Transverse colon (tissue), 4 donors: ENCODE measurements around the gene GKN1. TPM values are rescaled to one million over a fixed set of nuclear protein-coding genes. Genes with fewer than 3 reads are reported as not detected.

Experiments used
- DNase-seq: peaks from one replicate; pipeline ENCODE4 v3.0.0-alpha.2; 2019
- H3K27ac ChIP-seq, 4 donors: fragments of 200-600 bp; sonication (generic); 2 replicates each; pipeline ENCODE4 v1.5.1; 2016 to 2018; ENCODE audit warnings: inconsistent platforms in 4 of 4
- H3K27me3 ChIP-seq: fragments of 200-600 bp; sonication (generic); 2 replicates; pipeline ENCODE4 v1.5.1; 2017; ENCODE audit warnings: inconsistent platforms
- H3K36me3 ChIP-seq, 4 donors: fragments of 200-600 bp; sonication (generic); 2 replicates each; pipeline ENCODE4 v1.5.1; 2017 to 2019; ENCODE audit warnings: inconsistent platforms in 4 of 4
- H3K4me1 ChIP-seq, 4 donors: fragments of 200-600 bp; sonication (generic); 2 replicates each; pipeline ENCODE4 v1.5.1; 2017 to 2020; ENCODE audit warnings: inconsistent platforms in 4 of 4
- H3K4me3 ChIP-seq, 4 donors: fragments of 200-600 bp; sonication (generic); 1 replicate in 1 of 4; 2 replicates in 3 of 4; pipeline versions ENCODE4 v1.5.1 to v1.6.1; 2017 to 2019; ENCODE audit warnings: inconsistent platforms in 4 of 4
- H3K9me3 ChIP-seq, 2 donors: fragments of 200-600 bp; sonication (generic); 2 replicates each; pipeline ENCODE4 v1.5.1; 2017 to 2019; ENCODE audit warnings: inconsistent platforms in 2 of 2
- EP300 ChIP-seq: sonication (generic); formaldehyde crosslinking; IDR thresholded peaks from one replicate; pipeline ENCODE4 v1.6.1; 2017; ENCODE audit warnings: antibody characterized with exemption, low read depth
- POLR2A ChIP-seq: fragments of 450-650 bp; IDR thresholded peaks from one replicate; pipeline ENCODE4 v1.6.1; 2016; ENCODE audit warnings: antibody characterized with exemption, mild to moderate bottlenecking, moderate library complexity
- POLR2AphosphoS5 ChIP-seq, 3 donors: sonication (generic); formaldehyde crosslinking; IDR thresholded peaks; one replicate each; pipeline ENCODE4 v1.6.1; 2016; ENCODE audit warnings: antibody characterized with exemption in 3 of 3
- WGBS, 2 donors: methylation state at CpG; one replicate each; pipeline ENCODE4 v1.1.5; 2018; ENCODE audit warnings: low coverage in 1 of 2; 5-methylcytosine and 5-hydroxymethylcytosine counted together
- in situ Hi-C, 4 donors: fragments of 200-750 bp; cut with MboI; loops; one replicate each; pipeline versions ENCODE4 v1.15.0 to v1.15.1; 2017; ENCODE audit warnings: low sequenced_read_pairs in 3 of 4, low pct_ligation_motif_present in 1 of 4, low pct_unique_long_range_greater_than_20kb in 1 of 4
- intact Hi-C: fragments of 100-400 bp; cut with DNase I; formaldehyde crosslinking; loops from one replicate; pipeline ENCODE4 v1.15.1; 2023; ENCODE audit warnings: low total_unique reads
- total RNA-seq, 4 donors: library from RNA; depleted of rRNA; stranded (reverse); fragments of >200 nt; gene quantifications; one replicate each; pipeline ENCODE4 v1.1.0, GENCODE V29; 2016
- TF ChIP-seq, protein P1 (sequence below), 5 experiments: fragments of 200-600 bp in 3 of 5; fragments of 450-650 bp in 2 of 5; sonication (generic) in 3 of 5; IDR thresholded peaks; 1 replicate in 2 of 5; 2 replicates in 3 of 5; pipeline ENCODE4 v1.5.1; 2016 to 2017; ENCODE audit warnings: antibody characterized with exemption in 5 of 5, inconsistent platforms in 3 of 5, mild to moderate bottlenecking in 2 of 5, moderate library complexity in 1 of 5

Gene GKN1
- total RNA-seq, 4 donors from 2014 or later: not detected

DNA sequence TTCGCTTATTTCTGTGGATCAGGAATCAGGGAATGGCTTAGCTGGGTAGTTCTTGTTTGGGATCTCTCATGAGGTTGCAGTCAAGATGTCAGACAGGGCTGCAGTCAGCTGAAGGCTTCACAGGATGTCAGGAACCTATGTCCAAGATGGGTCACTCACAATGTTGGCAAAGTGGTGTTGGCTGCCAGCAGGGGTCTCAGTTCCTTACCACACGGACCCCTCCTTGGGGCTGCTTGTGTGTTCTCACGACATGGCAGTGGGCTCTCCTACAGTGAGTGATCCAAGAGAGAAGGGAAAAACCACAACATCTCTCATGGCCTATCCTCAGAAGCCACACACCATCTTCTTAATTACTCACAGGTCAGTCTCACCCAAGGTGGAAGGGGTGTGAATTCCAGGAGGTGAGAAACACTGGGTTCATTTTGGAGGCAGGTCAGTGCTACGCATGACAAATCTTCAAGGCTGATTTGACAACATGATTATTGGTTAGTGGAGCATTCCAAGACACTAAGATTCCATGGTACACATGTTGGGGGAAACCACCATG lies 37.2 kb downstream of the GKN1 start:
- WGBS, 2 donors: 61 to 89% methylated on average over 1 to 4 of the region's 4 CpGs
- in situ Hi-C loops (loop anchor here in 2 of 4 donors (10.0 kb wide), 1 partner anchor 293 kb away; no protein-coding TSS in a partner anchor), intact Hi-C loops (loop anchor here (1.0 to 2.0 kb wide), 2 partner anchors 77 to 297 kb away; no protein-coding TSS in a partner anchor)

DNA sequence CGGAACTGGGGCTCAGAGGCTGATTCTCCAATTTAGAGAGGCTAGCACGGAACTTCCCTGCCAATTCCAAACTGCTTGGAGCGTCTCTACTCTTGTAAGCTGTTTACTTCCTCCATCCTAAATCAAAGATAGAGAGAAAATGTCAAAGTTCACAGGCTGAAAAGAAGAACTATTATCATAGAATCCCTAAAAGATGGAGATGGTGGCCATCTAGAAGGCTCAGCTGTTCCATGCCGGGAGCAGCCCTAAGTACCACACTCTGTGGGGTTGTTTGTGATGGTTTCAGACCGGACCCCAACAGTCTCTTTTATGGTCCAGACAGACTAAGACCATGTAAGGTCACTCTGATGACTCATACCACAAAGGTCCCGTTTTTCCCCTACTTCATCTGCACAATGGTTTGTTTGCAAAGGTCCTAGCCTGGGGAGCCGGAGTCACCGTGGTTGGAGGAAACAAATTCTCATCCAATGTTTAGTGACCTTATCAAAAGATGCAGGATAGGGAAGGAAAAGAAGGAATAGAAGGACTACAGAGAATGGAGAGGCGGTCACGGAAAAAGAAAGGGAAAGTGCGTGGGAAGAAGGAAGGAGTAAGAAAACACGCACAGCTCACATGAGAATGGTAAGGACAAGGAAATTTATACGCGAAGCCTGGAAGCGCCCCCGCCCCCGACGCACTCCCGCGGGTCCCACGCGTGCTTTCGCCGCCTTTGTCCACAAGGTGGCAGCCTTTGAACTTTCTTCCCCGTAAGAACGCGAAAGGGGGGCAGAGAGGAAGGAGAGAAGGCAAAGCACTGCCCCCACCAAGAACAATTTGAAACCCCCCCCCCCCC lies 38.1 kb downstream of the GKN1 start:
- intact Hi-C loops (loop anchor here (1.0 kb wide), 1 partner anchor 296 kb away; no protein-coding TSS in a partner anchor), in situ Hi-C loops (loop anchor here in 2 of 4 donors (10.0 kb wide), 1 partner anchor 292 kb away; no protein-coding TSS in a partner anchor)
- H3K4me1 ChIP-seq: peaks cover 0 to 43% (median 14%) of the 10 kb centered on the region in 4 donors
- TF ChIP-seq, protein P1, sequence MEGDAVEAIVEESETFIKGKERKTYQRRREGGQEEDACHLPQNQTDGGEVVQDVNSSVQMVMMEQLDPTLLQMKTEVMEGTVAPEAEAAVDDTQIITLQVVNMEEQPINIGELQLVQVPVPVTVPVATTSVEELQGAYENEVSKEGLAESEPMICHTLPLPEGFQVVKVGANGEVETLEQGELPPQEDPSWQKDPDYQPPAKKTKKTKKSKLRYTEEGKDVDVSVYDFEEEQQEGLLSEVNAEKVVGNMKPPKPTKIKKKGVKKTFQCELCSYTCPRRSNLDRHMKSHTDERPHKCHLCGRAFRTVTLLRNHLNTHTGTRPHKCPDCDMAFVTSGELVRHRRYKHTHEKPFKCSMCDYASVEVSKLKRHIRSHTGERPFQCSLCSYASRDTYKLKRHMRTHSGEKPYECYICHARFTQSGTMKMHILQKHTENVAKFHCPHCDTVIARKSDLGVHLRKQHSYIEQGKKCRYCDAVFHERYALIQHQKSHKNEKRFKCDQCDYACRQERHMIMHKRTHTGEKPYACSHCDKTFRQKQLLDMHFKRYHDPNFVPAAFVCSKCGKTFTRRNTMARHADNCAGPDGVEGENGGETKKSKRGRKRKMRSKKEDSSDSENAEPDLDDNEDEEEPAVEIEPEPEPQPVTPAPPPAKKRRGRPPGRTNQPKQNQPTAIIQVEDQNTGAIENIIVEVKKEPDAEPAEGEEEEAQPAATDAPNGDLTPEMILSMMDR (IDR thresholded peaks at IDR 0.05): peak; percentile 66 to 83 (median 74)
- TF ChIP-seq POLR2AphosphoS5 (IDR thresholded peaks at IDR 0.05): no peak
- H3K36me3 ChIP-seq: no peaks in the 10 kb centered on the region
- peaks cover 45% of the 10 kb centered on the region for H3K27me3 ChIP-seq
- peak overlapping the region; percentile 81 to 88 (median 86) for H3K27ac ChIP-seq
- H3K9me3 ChIP-seq: no peaks in the 10 kb centered on the region
- DNase-seq: peak; percentile 53
- WGBS, 2 donors: 11 to 14% methylated on average over 11 to 27 of the region's 27 CpGs
- peak overlapping the region; percentile 44 to 80 (median 57) for H3K4me3 ChIP-seq

More for the DNA sequence above, 37.2 kb downstream of the GKN1 start:
- Histone ChIP-seq H3K9me3 (no peaks in the 10 kb centered on the region), H3K27me3 (peaks cover 40% of the 10 kb centered on the region), H3K4me3 (no peak overlapping the region), H3K36me3 (no peaks in the 10 kb centered on the region), H3K4me1 (peaks cover 0 to 36% (median 11%) of the 10 kb centered on the region in 4 donors), H3K27ac (peak overlapping the region in 1 of 4 donors; percentile 88)
- TF ChIP-seq POLR2AphosphoS5 (IDR thresholded peaks at IDR 0.05): no peak
- no peak for DNase-seq

DNA sequence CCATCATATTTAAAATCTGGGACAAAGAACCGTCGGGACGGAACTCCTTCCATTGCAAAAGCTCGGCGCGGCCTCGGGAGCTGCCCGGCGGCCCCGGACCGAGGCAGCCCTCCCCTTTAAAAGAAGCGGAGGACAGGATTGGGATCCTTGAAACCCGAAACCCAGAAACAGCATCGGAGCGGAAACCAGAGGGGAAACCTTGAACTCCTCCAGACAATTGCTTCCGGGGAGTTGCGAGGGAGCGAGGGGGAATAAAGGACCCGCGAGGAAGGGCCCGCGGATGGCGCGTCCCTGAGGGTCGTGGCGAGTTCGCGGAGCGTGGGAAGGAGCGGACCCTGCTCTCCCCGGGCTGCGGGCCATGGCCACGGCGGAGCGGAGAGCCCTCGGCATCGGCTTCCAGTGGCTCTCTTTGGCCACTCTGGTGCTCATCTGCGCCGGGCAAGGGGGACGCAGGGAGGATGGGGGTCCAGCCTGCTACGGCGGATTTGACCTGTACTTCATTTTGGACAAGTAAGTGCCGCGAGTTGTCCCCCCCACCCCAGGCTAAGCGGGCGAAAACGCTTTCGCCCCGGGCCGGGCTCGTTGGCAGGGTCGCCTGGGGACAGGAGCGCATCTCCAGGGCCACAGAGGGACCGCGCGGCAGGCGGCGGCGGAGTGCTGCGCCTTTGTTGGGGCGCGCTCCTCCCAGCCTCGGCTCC lies 38.9 kb downstream of the GKN1 start, which contains the start of gene ANTXR1:
TSS of gene ANTXR1 (plus strand) at position 38 of the 698 bp plus-strand sequence. CDS start at position 359, 321 bp downstream.
- peak within 1 kb of the TSS; percentile 44 to 80 (median 57) for H3K4me3 ChIP-seq
- DNase-seq: peak; percentile 31
- H3K9me3 ChIP-seq: no peaks in the 10 kb centered on the region
- H3K27ac ChIP-seq: peak within 1 kb of the TSS; percentile 81 to 88 (median 86)
- 3% methylated on average over 61 of the region's 63 CpGs; no CpG with 5 or more reads in 1 of the 2 donors for WGBS, 2 donors
- H3K27me3 ChIP-seq: peaks cover 45% of the 10 kb centered on the region
- peaks cover 0 to 45% (median 14%) of the 10 kb centered on the region in 4 donors for H3K4me1 ChIP-seq
- in situ Hi-C loops (loop anchor here in 2 of 4 donors (10.0 kb wide), 1 partner anchor 292 kb away; no protein-coding TSS in a partner anchor), intact Hi-C loops (no loop called here)
- TF ChIP-seq POLR2AphosphoS5 (IDR thresholded peaks at IDR 0.05) (peak; percentile 6 to 56 (median 30)), EP300 (no peak), POLR2A (peak; percentile 32)
- TF ChIP-seq, protein P1 (IDR thresholded peaks at IDR 0.05): peak in 1 of 5 experiments; percentile 35
- H3K36me3 ChIP-seq: no peaks in the 10 kb centered on the region

DNA sequence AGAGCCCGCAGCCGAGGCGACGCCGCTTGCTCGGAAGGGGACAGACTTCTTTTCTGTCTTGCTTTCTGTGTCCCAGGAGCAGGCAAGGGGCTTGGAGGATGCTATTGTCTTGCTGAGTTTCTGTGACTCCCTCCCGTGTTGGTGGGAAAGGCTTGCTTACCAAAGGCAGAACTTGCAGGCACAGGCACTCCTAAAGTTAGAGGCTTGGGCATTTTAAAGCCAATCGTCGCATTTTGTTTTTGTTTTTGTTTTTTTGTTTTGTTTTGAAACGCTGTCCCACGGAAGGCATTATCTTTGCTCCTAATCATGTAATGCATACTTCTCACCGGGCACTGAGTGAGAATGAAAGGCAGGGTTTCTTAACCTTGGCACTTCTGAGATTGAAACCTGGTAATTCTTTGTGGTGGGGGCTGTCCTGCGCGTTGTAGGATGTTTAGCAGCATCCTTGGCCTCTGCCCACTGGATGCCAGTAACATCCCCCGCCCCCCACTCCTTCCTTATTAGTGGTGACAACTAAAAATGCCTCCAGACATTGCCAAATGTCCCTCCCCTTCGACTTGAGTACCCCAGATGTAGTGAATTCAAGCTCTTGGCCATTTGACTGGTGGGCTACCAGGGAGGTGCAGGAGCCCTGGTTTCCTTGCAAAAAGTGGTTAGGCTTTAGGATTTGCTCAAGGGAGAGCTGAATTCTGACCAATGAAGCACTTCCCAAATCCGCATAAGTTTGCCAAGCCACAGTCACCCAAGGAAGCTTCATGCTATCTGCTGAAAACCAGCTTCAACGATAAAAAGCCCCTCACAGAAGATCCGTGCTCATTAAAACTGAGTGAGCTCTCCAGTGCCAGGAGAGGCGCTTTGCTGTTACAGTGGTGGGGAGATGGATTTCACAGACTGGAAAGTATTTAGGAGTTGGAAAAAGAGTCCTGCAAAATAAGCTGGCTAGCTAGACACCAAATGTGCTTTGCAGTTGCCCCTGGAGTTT lies 39.7 kb downstream of the GKN1 start:
- in situ Hi-C loops (loop anchor here in 2 of 4 donors (10.0 kb wide), 1 partner anchor 291 kb away; no protein-coding TSS in a partner anchor), intact Hi-C loops (no loop called here)
- Histone ChIP-seq H3K36me3 (no peaks in the 10 kb centered on the region), H3K27me3 (peaks cover 45% of the 10 kb centered on the region), H3K9me3 (no peaks in the 10 kb centered on the region), H3K27ac (peak overlapping the region; percentile 81 to 88 (median 86)), H3K4me1 (peaks cover 0 to 45% (median 14%) of the 10 kb centered on the region in 4 donors), H3K4me3 (peak overlapping the region; percentile 44 to 80 (median 57))
- WGBS, 2 donors: 4 to 21% methylated on average over 2 to 20 of the region's 20 CpGs
- TF ChIP-seq EP300 (no peak), POLR2A (no peak), POLR2AphosphoS5 (IDR thresholded peaks at IDR 0.05) (no peak)
- TF ChIP-seq, protein P1 (IDR thresholded peaks at IDR 0.05): no peak
- no peak for DNase-seq
